ENCODE data around the gene ARAP2. TPM values are rescaled to one million over a fixed set of nuclear protein-coding genes. Genes with fewer than 3 reads are reported as not detected.
A peak's percentile ranks its signal among the peaks of the same experiment; 100 is the strongest.

Gene ARAP2
- total RNA-seq, 1 experiment from 2014 or later = 12.5 TPM

- intact Hi-C loops (cut with micrococcal nuclease) = no loop called here
- ChIA-PET CTCF (no interaction called here), POLR2A (ENCODE audit: unreplicated experiment) (no interaction called here)
- H3K27me3 ChIP-seq (ENCODE audit: low read length) = no peaks in the 10 kb centered on the region
- no peaks in the 10 kb centered on the region for H3K9me3 ChIP-seq (ENCODE audit: low read length)
- no peak for DNase-seq
- H3K4me1 ChIP-seq (ENCODE audit: insufficient read depth, low read length) = no peaks in the 10 kb centered on the region
- no peak overlapping the region for H3K27ac ChIP-seq (ENCODE audit: low read length)
- H3K36me3 ChIP-seq (ENCODE audit: low read depth, low read length) = no peaks in the 10 kb centered on the region
- no peak overlapping the region for H2AFZ ChIP-seq (ENCODE audit: low read length)
- no peaks in the 10 kb centered on the region for H3F3A ChIP-seq (ENCODE audit: low read length, unreplicated experiment)
- H3K4me2 ChIP-seq (ENCODE audit: low read length) = no peak overlapping the region
- ATAC-seq = no peak
- H3K79me2 ChIP-seq (ENCODE audit: low read length) = no peaks in the 10 kb centered on the region
- no peaks in the 10 kb centered on the region for H3K9me2 ChIP-seq (replicated peaks; ENCODE audit: low read length)
- no peaks in the 10 kb centered on the region for H4K20me1 ChIP-seq (ENCODE audit: low read length)
- TF ChIP-seq EZH2 (IDR thresholded peaks at IDR 0.05; ENCODE audit: low read length, unreplicated experiment) (no peak), CTCF (conservative IDR thresholded peaks at IDR 0.05; ENCODE audit: low read depth, low read length) (no peak), EZH2phosphoT487 (IDR thresholded peaks at IDR 0.05; ENCODE audit: borderline replicate concordance, low read length) (no peak)
- BruUV-seq (replicated peaks) = no TSS peak
- H3K9ac ChIP-seq (ENCODE audit: low read length) = no peak overlapping the region
- H3K4me3 ChIP-seq (ENCODE audit: low read length) = no peak overlapping the region
Observed at GRCh38 chr4:36123906-36124305, 120.4 kb downstream of the ARAP2 start.

GRCh38 chr4:36115312-36115711 is 129.0 kb downstream of the ARAP2 start:
- ATAC-seq (no peak), DNase-seq (no peak)
- no TSS peak for BruUV-seq (replicated peaks)
- ChIA-PET POLR2A (ENCODE audit: unreplicated experiment) (no interaction called here), CTCF (no interaction called here)
- Histone ChIP-seq H2AFZ (ENCODE audit: low read length) (no peak overlapping the region), H3K9me2 (replicated peaks; ENCODE audit: low read length) (no peaks in the 10 kb centered on the region), H3K79me2 (ENCODE audit: low read length) (no peaks in the 10 kb centered on the region), H3K27me3 (ENCODE audit: low read length) (no peaks in the 10 kb centered on the region), H3K4me2 (ENCODE audit: low read length) (no peak overlapping the region), H3K27ac (ENCODE audit: low read length) (no peak overlapping the region), H4K20me1 (ENCODE audit: low read length) (no peaks in the 10 kb centered on the region), H3K36me3 (ENCODE audit: low read depth, low read length) (no peaks in the 10 kb centered on the region), H3K9me3 (ENCODE audit: low read length) (no peaks in the 10 kb centered on the region), H3K4me3 (ENCODE audit: low read length) (no peak overlapping the region), H3F3A (ENCODE audit: low read length, unreplicated experiment) (no peaks in the 10 kb centered on the region), H3K9ac (ENCODE audit: low read length) (no peak overlapping the region), H3K4me1 (ENCODE audit: insufficient read depth, low read length) (0 out of 2 replicates have a peak, but pooled peaks cover 3% of the 10 kb centered on the region)
- intact Hi-C loops (cut with micrococcal nuclease) = no loop called here
- TF ChIP-seq CTCF (conservative IDR thresholded peaks at IDR 0.05; ENCODE audit: low read depth, low read length) (no peak), EZH2phosphoT487 (IDR thresholded peaks at IDR 0.05; ENCODE audit: borderline replicate concordance, low read length) (no peak), EZH2 (IDR thresholded peaks at IDR 0.05; ENCODE audit: low read length, unreplicated experiment) (no peak)

GRCh38 chr4:36111172-36111571 is 133.1 kb downstream of the ARAP2 start:
- ChIA-PET CTCF (no interaction called here), POLR2A (ENCODE audit: unreplicated experiment) (no interaction called here)
- Histone ChIP-seq H3K9me3 (ENCODE audit: low read length) (no peaks in the 10 kb centered on the region), H3K9me2 (replicated peaks; ENCODE audit: low read length) (no peaks in the 10 kb centered on the region), H4K20me1 (ENCODE audit: low read length) (no peaks in the 10 kb centered on the region), H3K79me2 (ENCODE audit: low read length) (no peaks in the 10 kb centered on the region), H3K27ac (ENCODE audit: low read length) (no peak overlapping the region), H2AFZ (ENCODE audit: low read length) (no peak overlapping the region), H3K4me3 (ENCODE audit: low read length) (no peak overlapping the region), H3K27me3 (ENCODE audit: low read length) (no peaks in the 10 kb centered on the region), H3K36me3 (ENCODE audit: low read depth, low read length) (no peaks in the 10 kb centered on the region), H3K9ac (ENCODE audit: low read length) (no peak overlapping the region), H3K4me1 (ENCODE audit: insufficient read depth, low read length) (0 out of 2 replicates have a peak, but pooled peaks cover 3% of the 10 kb centered on the region), H3F3A (ENCODE audit: low read length, unreplicated experiment) (no peaks in the 10 kb centered on the region), H3K4me2 (ENCODE audit: low read length) (no peak overlapping the region)
- BruUV-seq (replicated peaks) = no TSS peak
- intact Hi-C loops (cut with micrococcal nuclease) = loop anchor here (5.0 kb wide), 1 partner anchor 54 kb away; no protein-coding TSS in a partner anchor
- DNase-seq = no peak
- peak; percentile 15; the same call in 1 of the 2 replicates for ATAC-seq
- TF ChIP-seq CTCF (conservative IDR thresholded peaks at IDR 0.05; ENCODE audit: low read depth, low read length) (no peak), EZH2phosphoT487 (IDR thresholded peaks at IDR 0.05; ENCODE audit: borderline replicate concordance, low read length) (no peak), EZH2 (IDR thresholded peaks at IDR 0.05; ENCODE audit: low read length, unreplicated experiment) (no peak)

All from PC-3 (cell line).